Measurements from ENCODE around the gene FAM120A.

DNA sequence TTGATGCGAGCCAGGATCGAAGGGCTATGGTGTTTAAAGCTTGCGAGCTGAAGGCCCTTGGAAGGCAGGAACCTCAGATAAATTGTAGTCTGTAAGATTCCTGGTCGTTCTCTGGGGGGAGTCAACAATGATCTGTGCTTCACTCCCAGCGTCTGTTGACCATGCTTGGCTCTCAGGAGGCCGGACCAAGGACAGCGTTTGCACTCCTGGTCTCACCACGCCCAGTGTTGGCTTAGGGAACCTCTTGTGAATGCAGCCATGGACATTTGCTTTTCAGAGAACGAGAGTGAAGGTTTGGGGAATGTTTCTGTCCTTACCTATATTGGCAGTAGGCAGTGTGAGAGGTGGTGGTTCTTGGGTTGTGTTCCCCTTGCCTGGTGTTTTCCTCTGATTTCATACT lies 62.1 kb downstream of the FAM120A start:
- TF ChIP-seq CTCF (conservative IDR thresholded peaks at IDR 0.05; ENCODE audit: low read length) (no peak), EZH2phosphoT487 (IDR thresholded peaks at IDR 0.05; ENCODE audit: borderline replicate concordance) (no peak)
